ENCODE data around the gene GFRA1. TPM values are rescaled to one million over a fixed set of nuclear protein-coding genes. Genes with fewer than 3 reads are reported as not detected.

The GFRA1 gene
- total and polyA plus RNA-seq, 2 of the 8 experiments (the other 6 are each of a cell fraction or from before 2014, with no cell fraction given), result 1.1 to 2.0 TPM

GRCh38 chr10:116115036-116115641 is 157.9 kb downstream of the GFRA1 start (continued):
- TF ChIP-seq POU5F1 (IDR thresholded peaks at IDR 0.05; ENCODE audit: low read depth, low read length) (no peak), MAFK (IDR thresholded peaks at IDR 0.05; ENCODE audit: low read depth, low read length) (no peak), CBX5 (IDR thresholded peaks at IDR 0.05; ENCODE audit: low read depth, low read length) (no peak), SIX5 (IDR thresholded peaks at IDR 0.05; ENCODE audit: low read depth, low read length) (no peak), TAF7 (optimal IDR thresholded peaks at IDR 0.05; ENCODE audit: borderline replicate concordance, low read depth, low read length) (no peak), KDM5A (IDR thresholded peaks at IDR 0.05; ENCODE audit: low read length) (no peak), PHF8 (conservative IDR thresholded peaks at IDR 0.05; ENCODE audit: low read depth, low read length) (no peak)
